K562 (cell line): ENCODE results near the gene MOGAT2. TPM values are rescaled to one million over a fixed set of nuclear protein-coding genes. Genes with fewer than 3 reads are reported as not detected.

Experiments
- CHD4 ChIP-seq: fragments of 200-600 bp; sonication (generic); IDR thresholded peaks from 3 replicates; pipeline ENCODE4 v1.6.1; 2012; ENCODE audit warnings: low read depth, mild to moderate bottlenecking, mixed read lengths, low read length, inconsistent platforms; ENCODE audit not compliant: insufficient read depth, insufficient replicate concordance, poor library complexity, severe bottlenecking
- DPF2 ChIP-seq: fragments of 450-650 bp; IDR thresholded peaks from 2 replicates; pipeline ENCODE4 v1.6.1; 2016
- HNRNPK ChIP-seq: fragments of 200-400 bp; formaldehyde crosslinking; IDR thresholded peaks from one replicate; pipeline ENCODE4 v1.6.1; 2018; ENCODE audit warnings: mild to moderate bottlenecking, low read depth, low read length; ENCODE audit not compliant: poor library complexity, severe bottlenecking
- MEF2D ChIP-seq: conservative IDR thresholded peaks from 2 replicates; pipeline ENCODE4 v1.6.1; 2016; ENCODE audit warnings: low read depth, missing genetic modification characterization, missing compliant biosample characterization
- NFYB ChIP-seq: IDR thresholded peaks from 2 replicates; pipeline ENCODE4 v1.6.1; 2011; ENCODE audit warnings: mild to moderate bottlenecking, moderate library complexity; ENCODE audit not compliant: insufficient read length; ENCODE audit errors: extremely low read depth
- NR2C1 ChIP-seq, 2 experiments: fragments of 450-650 bp; IDR thresholded peaks; 2 replicates each; pipeline ENCODE4 v1.6.1; 2017; ENCODE audit warnings: mild to moderate bottlenecking in 2 of 2, antibody characterized with exemption in 1 of 2, inconsistent platforms in 1 of 2, missing compliant biosample characterization in 1 of 2, missing genetic modification characterization in 1 of 2
- NR2C2 ChIP-seq, 2 experiments: fragments of 200-800 bp in 1 of 2; sonication (Bioruptor generic) in 1 of 2; sonication (generic) in 1 of 2; formaldehyde crosslinking in 1 of 2; IDR thresholded peaks; 2 replicates each; pipeline versions ENCODE4 v1.6.1 to v1.8.0; 2016 to 2022; ENCODE audit warnings: mild to moderate bottlenecking in 1 of 2, missing compliant biosample characterization in 1 of 2, missing genetic modification characterization in 1 of 2, missing genetic modification reagents in 1 of 2
- POLR3A ChIP-seq: IDR thresholded peaks from 2 replicates; pipeline ENCODE4 v1.6.1; 2011; ENCODE audit warnings: borderline replicate concordance, mild to moderate bottlenecking, moderate library complexity; ENCODE audit not compliant: insufficient read length, insufficient read depth; ENCODE audit errors: extremely low read depth
- RBFOX2 ChIP-seq: fragments of 200-400 bp; formaldehyde crosslinking; IDR thresholded peaks from 2 replicates; pipeline ENCODE4 v1.6.1; 2017; ENCODE audit warnings: low read depth, mild to moderate bottlenecking, low read length, moderate library complexity
- SETDB1 ChIP-seq: IDR thresholded peaks from one replicate; pipeline ENCODE4 v1.6.1; 2012; ENCODE audit warnings: low read length, control low read depth, inconsistent platforms
- TCF3 ChIP-seq: sonication (generic); formaldehyde crosslinking; IDR thresholded peaks from 2 replicates; pipeline ENCODE4 v1.4.0; 2020; ENCODE audit warnings: mild to moderate bottlenecking, missing genetic modification reagents
- TEAD4 ChIP-seq, 2 experiments: sonication (generic) in 1 of 2; formaldehyde crosslinking in 1 of 2; IDR thresholded peaks; 2 replicates each; pipeline versions ENCODE4 v1.6.1 to v1.8.0; 2012 to 2022; ENCODE audit warnings: borderline replicate concordance in 1 of 2, inconsistent platforms in 1 of 2, low read length in 1 of 2, mild to moderate bottlenecking in 1 of 2, missing genetic modification reagents in 1 of 2
- ZFP36 ChIP-seq: fragments of 150-350 bp; IDR thresholded peaks from 2 replicates; pipeline ENCODE4 v1.6.1; 2018; ENCODE audit warnings: low read length, low read depth; ENCODE audit not compliant: partially characterized antibody
- ZNF436 ChIP-seq: fragments of 250-450, 450-650 bp; sonication (Bioruptor Pico); formaldehyde crosslinking; IDR thresholded peaks from 2 replicates; pipeline ENCODE4 v1.7.0; 2020; ENCODE audit warnings: mild to moderate bottlenecking
- polyA plus RNA-seq, 8 experiments: library from polyadenylated mRNA; depleted of rRNA in 4 of 8; stranded (reverse) in 5 of 8; unstranded in 3 of 8; fragments of >200 nt; fragmentation: Nextera tagmentation in 2 of 8; fragmentation: Illumina TruSeq in 1 of 8; extraction: Ambion mirVana in 2 of 8; extraction: Trizol in 1 of 8; gene quantifications; 2 replicates each; pipeline versions ENCODE4 v1.2.1 to v1.2.3, GENCODE V29; 2011 to 2014; ENCODE audit warnings: inconsistent platforms in 1 of 8, missing spikeins in 1 of 8
- total RNA-seq, 7 experiments: library from RNA; depleted of rRNA in 6 of 7; stranded (reverse); fragments of >200 nt in 6 of 7; fragmentation: Illumina TruSeq in 2 of 7; extraction: Trizol in 2 of 7; gene quantifications; 2 replicates each; pipeline versions ENCODE4 v1.2.1 to v1.2.3, GENCODE V29; 2011 to 2021; ENCODE audit warnings: low replicate concordance in 1 of 7
- TF ChIP-seq, protein P1 (sequence below), 2 experiments: fragments of 450-650 bp; formaldehyde crosslinking in 1 of 2; IDR thresholded peaks; 2 replicates each; pipeline versions ENCODE4 v1.4.0 to v1.6.1; 2014 to 2020; ENCODE audit warnings: mild to moderate bottlenecking in 2 of 2, borderline replicate concordance in 1 of 2, low read depth in 1 of 2
- TF ChIP-seq, protein P2 (sequence below): IDR thresholded peaks from 2 replicates; pipeline ENCODE4 v1.6.1; 2011; ENCODE audit not compliant: insufficient read length; ENCODE audit errors: extremely low read depth

Gene MOGAT2
- total and polyA plus RNA-seq, 9 of the 15 experiments (the other 6 are each of a cell fraction or from before 2014, with no cell fraction given), result 0.09 TPM; not detected in 7

DNA sequence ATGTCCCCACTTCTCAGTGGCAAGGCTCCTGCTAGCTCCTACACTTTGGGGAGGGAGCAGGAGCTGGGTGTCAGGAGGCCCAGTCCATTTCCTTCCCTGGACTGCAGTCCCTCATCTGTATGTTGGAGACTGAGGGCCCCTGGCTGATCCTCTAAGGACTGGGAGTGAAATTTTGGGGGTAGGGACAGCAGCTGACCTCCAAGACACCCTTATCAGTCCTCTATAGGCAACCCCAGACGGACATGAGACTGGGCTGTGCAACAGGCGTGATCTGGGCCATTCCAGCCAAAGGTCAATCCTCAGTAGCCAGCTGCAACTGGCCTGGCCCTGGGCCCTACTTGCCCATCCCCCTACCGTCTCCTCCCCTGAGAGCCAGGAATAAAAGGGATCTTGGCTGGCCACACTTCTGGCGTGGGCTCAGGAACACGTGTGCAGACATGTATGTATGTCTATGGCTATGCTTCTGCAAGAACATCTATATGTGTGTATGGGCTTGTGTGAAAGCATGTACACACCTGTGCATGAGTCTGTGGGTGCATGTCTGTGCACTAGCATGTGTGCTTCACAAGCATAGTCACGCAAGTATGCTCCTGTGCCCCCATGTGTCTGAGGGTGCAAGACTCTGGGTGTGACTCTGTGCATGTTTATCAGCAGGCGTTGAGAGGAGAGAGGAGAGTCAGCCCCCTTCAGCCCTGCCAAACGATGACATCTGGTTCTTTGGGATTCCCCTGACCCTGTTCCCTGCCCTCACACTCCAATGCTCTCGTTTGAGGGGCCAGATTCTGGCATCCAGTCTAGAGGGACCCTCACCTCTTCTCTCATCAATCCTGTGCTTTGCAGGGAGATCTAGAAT is 26.3 kb downstream of the MOGAT2 start (continued):
- TF ChIP-seq, protein P1, sequence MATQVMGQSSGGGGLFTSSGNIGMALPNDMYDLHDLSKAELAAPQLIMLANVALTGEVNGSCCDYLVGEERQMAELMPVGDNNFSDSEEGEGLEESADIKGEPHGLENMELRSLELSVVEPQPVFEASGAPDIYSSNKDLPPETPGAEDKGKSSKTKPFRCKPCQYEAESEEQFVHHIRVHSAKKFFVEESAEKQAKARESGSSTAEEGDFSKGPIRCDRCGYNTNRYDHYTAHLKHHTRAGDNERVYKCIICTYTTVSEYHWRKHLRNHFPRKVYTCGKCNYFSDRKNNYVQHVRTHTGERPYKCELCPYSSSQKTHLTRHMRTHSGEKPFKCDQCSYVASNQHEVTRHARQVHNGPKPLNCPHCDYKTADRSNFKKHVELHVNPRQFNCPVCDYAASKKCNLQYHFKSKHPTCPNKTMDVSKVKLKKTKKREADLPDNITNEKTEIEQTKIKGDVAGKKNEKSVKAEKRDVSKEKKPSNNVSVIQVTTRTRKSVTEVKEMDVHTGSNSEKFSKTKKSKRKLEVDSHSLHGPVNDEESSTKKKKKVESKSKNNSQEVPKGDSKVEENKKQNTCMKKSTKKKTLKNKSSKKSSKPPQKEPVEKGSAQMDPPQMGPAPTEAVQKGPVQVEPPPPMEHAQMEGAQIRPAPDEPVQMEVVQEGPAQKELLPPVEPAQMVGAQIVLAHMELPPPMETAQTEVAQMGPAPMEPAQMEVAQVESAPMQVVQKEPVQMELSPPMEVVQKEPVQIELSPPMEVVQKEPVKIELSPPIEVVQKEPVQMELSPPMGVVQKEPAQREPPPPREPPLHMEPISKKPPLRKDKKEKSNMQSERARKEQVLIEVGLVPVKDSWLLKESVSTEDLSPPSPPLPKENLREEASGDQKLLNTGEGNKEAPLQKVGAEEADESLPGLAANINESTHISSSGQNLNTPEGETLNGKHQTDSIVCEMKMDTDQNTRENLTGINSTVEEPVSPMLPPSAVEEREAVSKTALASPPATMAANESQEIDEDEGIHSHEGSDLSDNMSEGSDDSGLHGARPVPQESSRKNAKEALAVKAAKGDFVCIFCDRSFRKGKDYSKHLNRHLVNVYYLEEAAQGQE (IDR thresholded peaks at IDR 0.05; ENCODE audit: borderline replicate concordance), result peak; percentile 94
- TF ChIP-seq, protein P1 (CRISPR knock-in tag; IDR thresholded peaks at IDR 0.05; ENCODE audit: low read depth), result no peak
- TF ChIP-seq ZNF436, result no peak
- no peak for TF ChIP-seq MEF2D
- no peak for TF ChIP-seq SETDB1
- TF ChIP-seq DPF2, result no peak
- TF ChIP-seq, protein P2, sequence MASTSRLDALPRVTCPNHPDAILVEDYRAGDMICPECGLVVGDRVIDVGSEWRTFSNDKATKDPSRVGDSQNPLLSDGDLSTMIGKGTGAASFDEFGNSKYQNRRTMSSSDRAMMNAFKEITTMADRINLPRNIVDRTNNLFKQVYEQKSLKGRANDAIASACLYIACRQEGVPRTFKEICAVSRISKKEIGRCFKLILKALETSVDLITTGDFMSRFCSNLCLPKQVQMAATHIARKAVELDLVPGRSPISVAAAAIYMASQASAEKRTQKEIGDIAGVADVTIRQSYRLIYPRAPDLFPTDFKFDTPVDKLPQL, result no peak
- TF ChIP-seq HNRNPK, result no peak
- TF ChIP-seq TCF3, result peak; percentile 26; the same call in 1 of the 2 replicates
- TF ChIP-seq NFYB, result no peak
- TF ChIP-seq NR2C1 (IDR thresholded peaks at IDR 0.05), result peak; percentile 33; the same call in 1 of the 2 replicates
- TF ChIP-seq NR2C1 (tag; IDR thresholded peaks at IDR 0.05), result peak; percentile 64; the same call in 1 of the 2 replicates
- no peak for TF ChIP-seq ZFP36
- TF ChIP-seq NR2C2 (CRISPR knock-in tag; IDR thresholded peaks at IDR 0.05), result no peak
- peak; percentile 41 for TF ChIP-seq NR2C2 (tag; IDR thresholded peaks at IDR 0.05)
- no peak for TF ChIP-seq CHD4
- no peak for TF ChIP-seq POLR3A
- peak; percentile 40; the same call in 1 of the 2 replicates for TF ChIP-seq TEAD4 (IDR thresholded peaks at IDR 0.05; ENCODE audit: low read length)
- TF ChIP-seq TEAD4 (CRISPR knock-in tag; IDR thresholded peaks at IDR 0.05; ENCODE audit: borderline replicate concordance), result no peak
- no peak for TF ChIP-seq RBFOX2
